PC-3 (cell line): ENCODE results near the gene UBE4B. TPM values are rescaled to one million over a fixed set of nuclear protein-coding genes. Genes with fewer than 3 reads are reported as not detected.

Experiments used
- ATAC-seq: fragments of 200-7000 bp; cut with Tn5 transposase; 2 replicates; pipeline ENCODE4 v1.9.1; 2020; ENCODE audit warnings: mild to moderate bottlenecking, moderate library complexity
- BruUV-seq: library from RNA; stranded (reverse); fragments of 400-500 nt; replicated peaks from 2 replicates; lab custom pipeline; 2021; lab: Mats Ljungman, UMichigan
- CTCF ChIA-PET: fragments of 300-600 bp; sonication (Branson Sonifier 250); formaldehyde crosslinking; loops from one replicate; lab custom pipeline; 2022; ENCODE audit warnings: antibody characterized with exemption; lab: Charles Lee
- POLR2A ChIA-PET: fragments of 300-600 bp; sonication (Branson Sonifier 250); formaldehyde crosslinking; loops from one replicate; lab custom pipeline; 2022; ENCODE audit warnings: antibody characterized with exemption; ENCODE audit not compliant: unreplicated experiment; lab: Charles Lee
- DNase-seq: peaks from one replicate; pipeline ENCODE4 v3.0.0-alpha.2; 2015
- H2AFZ ChIP-seq: fragments of 300-600 bp; sonication (generic); 2 replicates; pipeline ENCODE4 v1.6.0; 2016; ENCODE audit warnings: antibody characterized with exemption, low read length
- H3F3A ChIP-seq: fragments of 300-600 bp; sonication (generic); one replicate; pipeline ENCODE4 v1.6.0; 2017; ENCODE audit warnings: antibody characterized with exemption, low read length, control low read depth, mild to moderate bottlenecking; ENCODE audit not compliant: unreplicated experiment
- H3K27ac ChIP-seq: fragments of 300-600 bp; sonication (generic); 2 replicates; pipeline ENCODE4 v1.5.1; 2016; ENCODE audit warnings: mild to moderate bottlenecking, low read length
- H3K27me3 ChIP-seq: fragments of 300-600 bp; sonication (generic); 2 replicates; pipeline ENCODE4 v1.6.1; 2016; ENCODE audit warnings: low read length, mixed read lengths
- H3K36me3 ChIP-seq: fragments of 300-600 bp; sonication (generic); 2 replicates; pipeline ENCODE4 v1.6.1; 2016; ENCODE audit warnings: low read depth, mixed run types, low read length, mixed read lengths
- H3K4me1 ChIP-seq: fragments of 300-600 bp; sonication (generic); 2 replicates; pipeline ENCODE4 v1.5.1; 2016; ENCODE audit warnings: low read length; ENCODE audit not compliant: insufficient read depth
- H3K4me2 ChIP-seq: fragments of 300-600 bp; sonication (generic); 2 replicates; pipeline ENCODE4 v1.6.0; 2016; ENCODE audit warnings: low read length
- H3K4me3 ChIP-seq: fragments of 300-600 bp; sonication (generic); 2 replicates; pipeline ENCODE4 v1.5.1; 2016; ENCODE audit warnings: mild to moderate bottlenecking, low read length, mixed read lengths
- H3K79me2 ChIP-seq: fragments of 300-600 bp; sonication (generic); 2 replicates; pipeline ENCODE4 v1.6.1; 2017; ENCODE audit warnings: low read length, mixed read lengths
- H3K9ac ChIP-seq: fragments of 300-600 bp; sonication (generic); 2 replicates; pipeline ENCODE4 v1.6.0; 2016; ENCODE audit warnings: mild to moderate bottlenecking, low read length
- H3K9me2 ChIP-seq: fragments of 300-600 bp; sonication (generic); replicated peaks from 2 replicates; pipeline ENCODE4 v1.6.1; 2016; ENCODE audit warnings: mixed run types, low read length, mixed read lengths
- H3K9me3 ChIP-seq: fragments of 300-600 bp; sonication (generic); 2 replicates; pipeline ENCODE4 v1.6.1; 2016; ENCODE audit warnings: low read length, mixed read lengths
- H4K20me1 ChIP-seq: fragments of 300-600 bp; sonication (generic); 2 replicates; pipeline ENCODE4 v1.6.1; 2016; ENCODE audit warnings: low read length, mixed read lengths
- CTCF ChIP-seq: fragments of 300-600 bp; sonication (generic); conservative IDR thresholded peaks from 2 replicates; pipeline ENCODE4 v1.5.1; 2017; ENCODE audit warnings: antibody characterized with exemption, low read depth, mild to moderate bottlenecking, low read length
- EZH2 ChIP-seq: fragments of 300-600 bp; sonication (generic); IDR thresholded peaks from one replicate; pipeline ENCODE4 v1.6.1; 2017; ENCODE audit warnings: antibody characterized with exemption, mild to moderate bottlenecking, low read length; ENCODE audit not compliant: unreplicated experiment
- EZH2phosphoT487 ChIP-seq: fragments of 300-600 bp; sonication (generic); IDR thresholded peaks from 2 replicates; pipeline ENCODE4 v1.6.1; 2018; ENCODE audit warnings: mild to moderate bottlenecking, antibody characterized with exemption, low read length, borderline replicate concordance
- intact Hi-C: fragments of 100-400 bp; cut with micrococcal nuclease; formaldehyde crosslinking; loops from 2 replicates; pipeline ENCODE4 v1.9.0; 2023
- total RNA-seq: library from RNA; depleted of rRNA; stranded (reverse); fragments of >200 nt; gene quantifications from 2 replicates; pipeline ENCODE4 v1.2.3, GENCODE V29; 2014

The UBE4B gene
- total RNA-seq, 1 experiment from 2014 or later = 37.9 TPM

- peaks cover 24% of the 10 kb centered on the region; the same call in 1 of the 2 replicates for H3K36me3 ChIP-seq
- intact Hi-C loops = no loop called here
- no peak overlapping the region for H3K9ac ChIP-seq
- ATAC-seq (no peak), DNase-seq (no peak)
- ChIA-PET CTCF (no interaction called here), POLR2A (no interaction called here)
- no peak overlapping the region for H3K4me2 ChIP-seq
- H3K9me2 ChIP-seq = no peaks in the 10 kb centered on the region
- H3K79me2 ChIP-seq = no peaks in the 10 kb centered on the region
- TF ChIP-seq EZH2 (no peak), EZH2phosphoT487 (no peak), CTCF (no peak)
- H3K4me3 ChIP-seq = no peak overlapping the region
- H3K4me1 ChIP-seq = peaks cover 23% of the 10 kb centered on the region
- H2AFZ ChIP-seq = no peak overlapping the region
- H3K9me3 ChIP-seq = no peaks in the 10 kb centered on the region
- H4K20me1 ChIP-seq = no peaks in the 10 kb centered on the region
- H3K27me3 ChIP-seq = no peaks in the 10 kb centered on the region
- H3F3A ChIP-seq = no peaks in the 10 kb centered on the region
- no TSS peak for BruUV-seq
- no peak overlapping the region for H3K27ac ChIP-seq
Observed at GRCh38 chr1:10104834-10105233, 72.1 kb downstream of the UBE4B start.

- Histone ChIP-seq H3K27ac (no peak overlapping the region), H2AFZ (no peak overlapping the region), H3K4me2 (no peak overlapping the region), H3K4me3 (no peak overlapping the region), H3F3A (no peaks in the 10 kb centered on the region), H3K9me2 (no peaks in the 10 kb centered on the region), H3K79me2 (no peaks in the 10 kb centered on the region), H4K20me1 (no peaks in the 10 kb centered on the region), H3K4me1 (peaks cover 23% of the 10 kb centered on the region), H3K9ac (no peak overlapping the region), H3K36me3 (peaks cover 24% of the 10 kb centered on the region; the same call in 1 of the 2 replicates), H3K27me3 (no peaks in the 10 kb centered on the region), H3K9me3 (no peaks in the 10 kb centered on the region)
- intact Hi-C loops = no loop called here
- BruUV-seq = no TSS peak
- no peak for TF ChIP-seq EZH2
- no peak for TF ChIP-seq CTCF
- TF ChIP-seq EZH2phosphoT487 = no peak
- DNase-seq (no peak), ATAC-seq (no peak)
- CTCF ChIA-PET = no interaction called here
- POLR2A ChIA-PET = no interaction called here
Observed at GRCh38 chr1:10105484-10105883, 72.7 kb downstream of the UBE4B start.

- H3K9ac ChIP-seq = no peak overlapping the region
- no peaks in the 10 kb centered on the region for H3K79me2 ChIP-seq
- no peak overlapping the region for H3K4me3 ChIP-seq
- no TSS peak for BruUV-seq
- no peak for TF ChIP-seq EZH2phosphoT487
- TF ChIP-seq CTCF = no peak
- TF ChIP-seq EZH2 = no peak
- peaks cover 23% of the 10 kb centered on the region for H3K4me1 ChIP-seq
- H4K20me1 ChIP-seq = no peaks in the 10 kb centered on the region
- no peak overlapping the region for H3K4me2 ChIP-seq
- no peaks in the 10 kb centered on the region for H3K27me3 ChIP-seq
- H2AFZ ChIP-seq = no peak overlapping the region
- DNase-seq (no peak), ATAC-seq (no peak)
- H3F3A ChIP-seq = no peaks in the 10 kb centered on the region
- ChIA-PET CTCF (no interaction called here), POLR2A (no interaction called here)
- no peaks in the 10 kb centered on the region for H3K9me3 ChIP-seq
- no peak overlapping the region for H3K27ac ChIP-seq
- no peaks in the 10 kb centered on the region for H3K9me2 ChIP-seq
- intact Hi-C loops = no loop called here
- H3K36me3 ChIP-seq = peaks cover 20% of the 10 kb centered on the region; the same call in 1 of the 2 replicates
Observed at GRCh38 chr1:10106241-10106640, 73.5 kb downstream of the UBE4B start.
